GM12878 (cell line): Measurements from ENCODE around the gene RBM4. TPM values are rescaled to one million over a fixed set of nuclear protein-coding genes. Genes with fewer than 3 reads are reported as not detected.
A peak's percentile ranks its signal among the peaks of the same experiment; 100 is the strongest.

Source experiments
- DPF2 ChIP-seq: fragments of 450-650 bp; IDR thresholded peaks from 2 replicates; pipeline ENCODE4 v1.6.1; 2017; ENCODE audit warnings: mild to moderate bottlenecking
- E2F8 ChIP-seq: fragments of 450-650 bp; IDR thresholded peaks from 2 replicates; pipeline ENCODE4 v1.6.1; 2018; ENCODE audit warnings: mild to moderate bottlenecking, low read depth, moderate library complexity; ENCODE audit not compliant: partially characterized antibody
- NRF1 ChIP-seq: conservative IDR thresholded peaks from 2 replicates; pipeline ENCODE4 v1.6.1; 2011; ENCODE audit warnings: mild to moderate bottlenecking, low read depth, low read length, improper control_type of control experiment
- PAX5 ChIP-seq: IDR thresholded peaks from 2 replicates; pipeline ENCODE4 v1.6.1; 2011; ENCODE audit warnings: low read depth, low read length, borderline replicate concordance
- PAX8 ChIP-seq: fragments of 450-650 bp; IDR thresholded peaks from 2 replicates; pipeline ENCODE4 v1.6.1; 2017; ENCODE audit warnings: mild to moderate bottlenecking, moderate library complexity
- RAD51 ChIP-seq: fragments of 450-650 bp; IDR thresholded peaks from 2 replicates; pipeline ENCODE4 v1.6.1; 2016; ENCODE audit warnings: moderate library complexity, mild to moderate bottlenecking, inconsistent platforms
- RFX5 ChIP-seq: IDR thresholded peaks from 2 replicates; pipeline ENCODE4 v1.6.1; 2011; ENCODE audit warnings: low read depth, low read length, improper control_type of control experiment
- SMAD1 ChIP-seq: fragments of 450-650 bp; IDR thresholded peaks from 2 replicates; pipeline ENCODE4 v1.6.1; 2018; ENCODE audit warnings: mild to moderate bottlenecking, low read depth; ENCODE audit not compliant: partially characterized antibody
- SMC3 ChIP-seq: IDR thresholded peaks from 2 replicates; pipeline ENCODE4 v1.6.1; 2011; ENCODE audit warnings: low read length, improper control_type of control experiment, borderline replicate concordance
- SUPT20H ChIP-seq: IDR thresholded peaks from 2 replicates; pipeline ENCODE4 v1.6.1; 2011; ENCODE audit warnings: low read depth, mild to moderate bottlenecking, low read length, moderate library complexity, borderline replicate concordance; ENCODE audit not compliant: control insufficient read depth
- TCF7 ChIP-seq: IDR thresholded peaks from 2 replicates; pipeline ENCODE4 v1.6.1; 2014; ENCODE audit warnings: antibody characterized with exemption, borderline replicate concordance
- WRNIP1 ChIP-seq: IDR thresholded peaks from 2 replicates; pipeline ENCODE4 v1.6.1; 2011; ENCODE audit warnings: low read depth, low read length, improper control_type of control experiment, borderline replicate concordance
- ZBED1 ChIP-seq: IDR thresholded peaks from 2 replicates; pipeline ENCODE4 v1.6.1; 2016; ENCODE audit warnings: borderline replicate concordance
- ZNF24 ChIP-seq: fragments of 450-650 bp; IDR thresholded peaks from 2 replicates; pipeline ENCODE4 v1.6.1; 2017; ENCODE audit warnings: antibody characterized with exemption, mild to moderate bottlenecking
- ZNF592 ChIP-seq: fragments of 450-650 bp; IDR thresholded peaks from 2 replicates; pipeline ENCODE4 v1.6.1; 2017; ENCODE audit warnings: mild to moderate bottlenecking, moderate library complexity
- polyA plus RNA-seq, 11 experiments: library from polyadenylated mRNA; depleted of rRNA in 4 of 11; unstranded in 6 of 11; stranded (reverse) in 5 of 11; fragments of >200 nt; fragmentation: Nextera tagmentation in 4 of 11; fragmentation: Illumina TruSeq in 1 of 11; extraction: Ambion mirVana in 4 of 11; extraction: Trizol in 1 of 11; gene quantifications; 1 replicate in 1 of 11; 2 replicates in 10 of 11; pipeline versions ENCODE4 v1.2.1 to v1.2.3, GENCODE V29; 2011 to 2016; ENCODE audit warnings: inconsistent platforms in 2 of 11, missing spikeins in 2 of 11, low read depth in 1 of 11
- total RNA-seq, 4 experiments: library from RNA; depleted of rRNA in 3 of 4; stranded (reverse); fragments of >200 nt in 3 of 4; fragmentation: Illumina TruSeq in 1 of 4; extraction: Trizol in 1 of 4; gene quantifications; 2 replicates each; pipeline versions ENCODE4 v1.2.1 to v1.2.3, GENCODE V29; 2013 to 2021
- TF ChIP-seq, protein P1 (sequence below): IDR thresholded peaks from 2 replicates; pipeline ENCODE4 v1.6.1; 2012; ENCODE audit warnings: improper control_type of control experiment, low read depth, low read length; ENCODE audit not compliant: insufficient replicate concordance

The RBM4 gene
- total and polyA plus RNA-seq, 10 of the 15 experiments (the other 5 are each of a cell fraction or from before 2014, with no cell fraction given): 105 to 224 (median 138) TPM

DNA sequence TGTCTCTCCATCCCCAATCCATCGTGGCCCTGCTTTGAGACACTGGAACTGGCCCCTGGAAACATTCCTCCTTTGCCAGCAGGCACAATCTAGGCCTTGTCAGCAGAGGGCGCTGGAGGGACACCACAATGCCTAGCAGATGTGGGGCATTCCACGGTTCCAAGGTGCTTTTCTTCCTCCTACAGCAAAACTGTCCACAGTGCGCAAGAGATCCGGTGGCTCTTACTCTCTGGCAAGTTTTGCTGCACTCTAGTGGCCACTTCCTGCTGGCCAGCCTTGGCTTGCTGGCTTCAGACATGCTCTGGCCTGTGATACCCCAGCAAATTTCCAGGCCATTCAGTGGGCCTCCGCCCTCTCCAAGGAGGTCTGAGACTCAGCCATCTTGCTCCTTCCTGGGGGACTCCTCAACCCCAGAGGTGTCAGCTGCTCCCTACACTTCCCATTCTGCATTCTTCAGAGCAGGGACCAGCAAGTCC is 56.3 kb downstream of the RBM4 start (continued):
- TF ChIP-seq E2F8: no peak
- no peak for TF ChIP-seq SMAD1
- no peak for TF ChIP-seq WRNIP1
- TF ChIP-seq SMC3: peak; percentile 99
- TF ChIP-seq RFX5: no peak
- TF ChIP-seq DPF2: no peak
- no peak for TF ChIP-seq PAX8
- no peak for TF ChIP-seq SUPT20H
- TF ChIP-seq ZNF24: 0 out of 2 replicates have a peak, but pooled peaks have one; percentile 4
- no peak for TF ChIP-seq ZNF592
- TF ChIP-seq ZBED1: no peak
- TF ChIP-seq, protein P1, sequence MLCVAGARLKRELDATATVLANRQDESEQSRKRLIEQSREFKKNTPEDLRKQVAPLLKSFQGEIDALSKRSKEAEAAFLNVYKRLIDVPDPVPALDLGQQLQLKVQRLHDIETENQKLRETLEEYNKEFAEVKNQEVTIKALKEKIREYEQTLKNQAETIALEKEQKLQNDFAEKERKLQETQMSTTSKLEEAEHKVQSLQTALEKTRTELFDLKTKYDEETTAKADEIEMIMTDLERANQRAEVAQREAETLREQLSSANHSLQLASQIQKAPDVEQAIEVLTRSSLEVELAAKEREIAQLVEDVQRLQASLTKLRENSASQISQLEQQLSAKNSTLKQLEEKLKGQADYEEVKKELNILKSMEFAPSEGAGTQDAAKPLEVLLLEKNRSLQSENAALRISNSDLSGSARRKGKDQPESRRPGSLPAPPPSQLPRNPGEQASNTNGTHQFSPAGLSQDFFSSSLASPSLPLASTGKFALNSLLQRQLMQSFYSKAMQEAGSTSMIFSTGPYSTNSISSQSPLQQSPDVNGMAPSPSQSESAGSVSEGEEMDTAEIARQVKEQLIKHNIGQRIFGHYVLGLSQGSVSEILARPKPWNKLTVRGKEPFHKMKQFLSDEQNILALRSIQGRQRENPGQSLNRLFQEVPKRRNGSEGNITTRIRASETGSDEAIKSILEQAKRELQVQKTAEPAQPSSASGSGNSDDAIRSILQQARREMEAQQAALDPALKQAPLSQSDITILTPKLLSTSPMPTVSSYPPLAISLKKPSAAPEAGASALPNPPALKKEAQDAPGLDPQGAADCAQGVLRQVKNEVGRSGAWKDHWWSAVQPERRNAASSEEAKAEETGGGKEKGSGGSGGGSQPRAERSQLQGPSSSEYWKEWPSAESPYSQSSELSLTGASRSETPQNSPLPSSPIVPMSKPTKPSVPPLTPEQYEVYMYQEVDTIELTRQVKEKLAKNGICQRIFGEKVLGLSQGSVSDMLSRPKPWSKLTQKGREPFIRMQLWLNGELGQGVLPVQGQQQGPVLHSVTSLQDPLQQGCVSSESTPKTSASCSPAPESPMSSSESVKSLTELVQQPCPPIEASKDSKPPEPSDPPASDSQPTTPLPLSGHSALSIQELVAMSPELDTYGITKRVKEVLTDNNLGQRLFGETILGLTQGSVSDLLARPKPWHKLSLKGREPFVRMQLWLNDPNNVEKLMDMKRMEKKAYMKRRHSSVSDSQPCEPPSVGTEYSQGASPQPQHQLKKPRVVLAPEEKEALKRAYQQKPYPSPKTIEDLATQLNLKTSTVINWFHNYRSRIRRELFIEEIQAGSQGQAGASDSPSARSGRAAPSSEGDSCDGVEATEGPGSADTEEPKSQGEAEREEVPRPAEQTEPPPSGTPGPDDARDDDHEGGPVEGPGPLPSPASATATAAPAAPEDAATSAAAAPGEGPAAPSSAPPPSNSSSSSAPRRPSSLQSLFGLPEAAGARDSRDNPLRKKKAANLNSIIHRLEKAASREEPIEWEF: no peak
- TF ChIP-seq RAD51: 0 out of 2 replicates have a peak, but pooled peaks have one; percentile 7
- no peak for TF ChIP-seq PAX5
- no peak for TF ChIP-seq TCF7
- TF ChIP-seq NRF1: no peak
